ENCODE results near the gene AGPAT1. TPM values are rescaled to one million over a fixed set of nuclear protein-coding genes. Genes with fewer than 3 reads are reported as not detected.

The AGPAT1 gene
- total and polyA plus RNA-seq, 2 of the 13 experiments (the other 11 are each of a cell fraction or from before 2014, with no cell fraction given), result 51.3 to 139 TPM

DNA sequence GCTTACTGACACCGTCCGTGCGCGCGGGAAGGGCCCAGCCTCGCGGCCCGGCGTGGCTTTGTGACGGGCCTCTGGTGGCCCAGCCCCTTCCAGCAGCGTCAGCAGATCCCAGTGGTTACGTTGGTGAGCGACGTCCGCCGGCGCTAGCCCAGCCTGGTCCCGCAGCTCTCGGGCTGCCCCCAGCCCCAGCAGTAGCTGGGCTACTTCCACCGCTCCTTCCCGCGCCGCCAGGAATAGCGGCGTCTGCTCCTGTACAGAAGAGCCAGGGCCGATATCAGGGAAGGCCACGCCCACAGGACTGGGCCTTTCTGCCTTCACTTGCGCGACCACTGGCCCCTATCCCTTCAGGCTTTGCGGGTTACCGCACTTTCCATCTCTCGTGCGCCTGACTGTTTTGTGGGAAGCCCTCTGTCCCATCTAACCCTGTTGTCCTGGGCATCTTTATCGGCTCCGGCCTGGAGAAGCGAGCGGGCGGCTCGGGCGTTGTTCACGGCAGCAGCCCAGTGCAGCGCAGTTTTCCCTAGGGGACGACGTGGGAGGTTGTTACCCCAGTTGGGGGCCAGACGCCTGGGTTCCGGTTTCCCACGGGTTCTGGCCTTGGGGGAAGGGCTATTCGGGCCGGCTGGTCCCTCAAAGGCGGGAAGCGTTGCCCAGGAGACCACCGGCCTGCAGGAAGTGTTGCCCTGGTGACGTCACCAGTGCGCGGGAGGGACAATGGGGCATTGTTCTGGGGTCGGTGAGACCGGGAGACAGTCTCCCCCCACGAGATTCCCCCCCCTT is 20.2 kb upstream of the AGPAT1 start (continued):
- TF ChIP-seq MEIS1 (CRISPR knock-in tag; IDR thresholded peaks at IDR 0.05; ENCODE audit: borderline replicate concordance) (peak; percentile 98), ZNF224 (CRISPR knock-in tag; IDR thresholded peaks at IDR 0.05) (peak; percentile 90), YY1 (IDR thresholded peaks at IDR 0.05; ENCODE audit: insufficient read depth, insufficient replicate concordance, low read depth, low read length) (peak; percentile 46), SRSF4 (IDR thresholded peaks at IDR 0.05; ENCODE audit: low read depth, low read length, poor library complexity, severe bottlenecking) (no peak), ZNF296 (CRISPR knock-in tag; conservative IDR thresholded peaks at IDR 0.05) (no peak), ZNF276 (CRISPR knock-in tag; IDR thresholded peaks at IDR 0.05; ENCODE audit: low read depth) (peak; percentile 34; the same call in 1 of the 2 replicates), RXRA (CRISPR knock-in tag; IDR thresholded peaks at IDR 0.05) (peak; percentile 71; the same call in 1 of the 2 replicates), STAT6 (CRISPR knock-in tag; IDR thresholded peaks at IDR 0.05; ENCODE audit: borderline replicate concordance) (no peak), SATB2 (CRISPR knock-in tag; IDR thresholded peaks at IDR 0.05) (no peak), ZNF564 (CRISPR knock-in tag; IDR thresholded peaks at IDR 0.05) (no peak), MZF1 (CRISPR knock-in tag; IDR thresholded peaks at IDR 0.05; ENCODE audit: borderline replicate concordance) (peak; percentile 19; the same call in 1 of the 2 replicates), ZKSCAN8 (CRISPR knock-in tag; IDR thresholded peaks at IDR 0.05; ENCODE audit: borderline replicate concordance) (no peak), SKI (IDR thresholded peaks at IDR 0.05; ENCODE audit: partially characterized antibody) (peak; percentile 33), IRF1 (CRISPR knock-in tag; IDR thresholded peaks at IDR 0.05; ENCODE audit: low read depth) (no peak), MLLT10 (CRISPR knock-in tag; IDR thresholded peaks at IDR 0.05) (no peak), ZFP36L2 (CRISPR knock-in tag; IDR thresholded peaks at IDR 0.05) (no peak)
- TF ChIP-seq, protein P1, sequence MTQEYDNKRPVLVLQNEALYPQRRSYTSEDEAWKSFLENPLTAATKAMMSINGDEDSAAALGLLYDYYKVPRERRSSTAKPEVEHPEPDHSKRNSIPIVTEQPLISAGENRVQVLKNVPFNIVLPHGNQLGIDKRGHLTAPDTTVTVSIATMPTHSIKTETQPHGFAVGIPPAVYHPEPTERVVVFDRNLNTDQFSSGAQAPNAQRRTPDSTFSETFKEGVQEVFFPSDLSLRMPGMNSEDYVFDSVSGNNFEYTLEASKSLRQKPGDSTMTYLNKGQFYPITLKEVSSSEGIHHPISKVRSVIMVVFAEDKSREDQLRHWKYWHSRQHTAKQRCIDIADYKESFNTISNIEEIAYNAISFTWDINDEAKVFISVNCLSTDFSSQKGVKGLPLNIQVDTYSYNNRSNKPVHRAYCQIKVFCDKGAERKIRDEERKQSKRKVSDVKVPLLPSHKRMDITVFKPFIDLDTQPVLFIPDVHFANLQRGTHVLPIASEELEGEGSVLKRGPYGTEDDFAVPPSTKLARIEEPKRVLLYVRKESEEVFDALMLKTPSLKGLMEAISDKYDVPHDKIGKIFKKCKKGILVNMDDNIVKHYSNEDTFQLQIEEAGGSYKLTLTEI (CRISPR knock-in tag; conservative IDR thresholded peaks at IDR 0.05), result no peak
- TF ChIP-seq, protein P2, sequence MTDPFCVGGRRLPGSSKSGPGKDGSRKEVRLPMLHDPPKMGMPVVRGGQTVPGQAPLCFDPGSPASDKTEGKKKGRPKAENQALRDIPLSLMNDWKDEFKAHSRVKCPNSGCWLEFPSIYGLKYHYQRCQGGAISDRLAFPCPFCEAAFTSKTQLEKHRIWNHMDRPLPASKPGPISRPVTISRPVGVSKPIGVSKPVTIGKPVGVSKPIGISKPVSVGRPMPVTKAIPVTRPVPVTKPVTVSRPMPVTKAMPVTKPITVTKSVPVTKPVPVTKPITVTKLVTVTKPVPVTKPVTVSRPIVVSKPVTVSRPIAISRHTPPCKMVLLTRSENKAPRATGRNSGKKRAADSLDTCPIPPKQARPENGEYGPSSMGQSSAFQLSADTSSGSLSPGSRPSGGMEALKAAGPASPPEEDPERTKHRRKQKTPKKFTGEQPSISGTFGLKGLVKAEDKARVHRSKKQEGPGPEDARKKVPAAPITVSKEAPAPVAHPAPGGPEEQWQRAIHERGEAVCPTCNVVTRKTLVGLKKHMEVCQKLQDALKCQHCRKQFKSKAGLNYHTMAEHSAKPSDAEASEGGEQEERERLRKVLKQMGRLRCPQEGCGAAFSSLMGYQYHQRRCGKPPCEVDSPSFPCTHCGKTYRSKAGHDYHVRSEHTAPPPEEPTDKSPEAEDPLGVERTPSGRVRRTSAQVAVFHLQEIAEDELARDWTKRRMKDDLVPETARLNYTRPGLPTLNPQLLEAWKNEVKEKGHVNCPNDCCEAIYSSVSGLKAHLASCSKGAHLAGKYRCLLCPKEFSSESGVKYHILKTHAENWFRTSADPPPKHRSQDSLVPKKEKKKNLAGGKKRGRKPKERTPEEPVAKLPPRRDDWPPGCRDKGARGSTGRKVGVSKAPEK (CRISPR knock-in tag; IDR thresholded peaks at IDR 0.05; ENCODE audit: borderline replicate concordance), result no peak; the same call in 1 of the 2 replicates
